ENCODE data around the gene RGS3. TPM values are rescaled to one million over a fixed set of nuclear protein-coding genes. Genes with fewer than 3 reads are reported as not detected.

Gene RGS3
- total RNA-seq, 1 donor = 48.9 TPM

- no peak for TF ChIP-seq CTCF (IDR thresholded peaks at IDR 0.05; ENCODE audit: insufficient read depth, low read length)
- no peak for DNase-seq (ENCODE audit: low read depth)
- peak overlapping the region; percentile 74 for H3K4me3 ChIP-seq (ENCODE audit: low read depth, low read length)
Measured at GRCh38 chr9:113566016-113566711, 102.6 kb downstream of the RGS3 start.

GRCh38 chr9:113566712-113567071 lies 103.2 kb downstream of the RGS3 start:
- H3K4me3 ChIP-seq (ENCODE audit: low read depth, low read length) = peak overlapping the region; percentile 74
- no peak for DNase-seq (ENCODE audit: low read depth)
- TF ChIP-seq CTCF (IDR thresholded peaks at IDR 0.05; ENCODE audit: insufficient read depth, low read length) = no peak

GRCh38 chr9:113567361-113568080 lies 104.0 kb downstream of the RGS3 start:
- no peak overlapping the region for H3K4me3 ChIP-seq (ENCODE audit: low read depth, low read length)
- no peak for TF ChIP-seq CTCF (IDR thresholded peaks at IDR 0.05; ENCODE audit: insufficient read depth, low read length)
- DNase-seq (ENCODE audit: low read depth) = no peak

GRCh38 chr9:113568081-113568435 lies 104.5 kb downstream of the RGS3 start:
- no peak overlapping the region for H3K4me3 ChIP-seq (ENCODE audit: low read depth, low read length)
- no peak for TF ChIP-seq CTCF (IDR thresholded peaks at IDR 0.05; ENCODE audit: insufficient read depth, low read length)
- no peak for DNase-seq (ENCODE audit: low read depth)

- H3K4me3 ChIP-seq (ENCODE audit: low read depth, low read length) = no peak overlapping the region
- no peak for TF ChIP-seq CTCF (IDR thresholded peaks at IDR 0.05; ENCODE audit: insufficient read depth, low read length)
- DNase-seq (ENCODE audit: low read depth) = no peak
Measured at GRCh38 chr9:113568571-113569321, 105.2 kb downstream of the RGS3 start.

GRCh38 chr9:113569472-113570060 lies 106.0 kb downstream of the RGS3 start:
- DNase-seq (ENCODE audit: low read depth) = no peak
- no peak overlapping the region for H3K4me3 ChIP-seq (ENCODE audit: low read depth, low read length)
- no peak for TF ChIP-seq CTCF (IDR thresholded peaks at IDR 0.05; ENCODE audit: insufficient read depth, low read length)

Data from fibroblast of the aortic adventitia (primary cell).